WTC11 (cell line): ENCODE results near the gene ASIC2. TPM values are rescaled to one million over a fixed set of nuclear protein-coding genes. Genes with fewer than 3 reads are reported as not detected.

ENCODE experiments used
- ATAC-seq: fragments of 200-7000 bp; cut with Tn5 transposase; 2 replicates; pipeline ENCODE4 v1.10.0; 2021; ENCODE audit warnings: mild to moderate bottlenecking, moderate library complexity
- CTCF ChIA-PET: fragments of 300-600 bp; sonication (Branson Sonifier 250); formaldehyde crosslinking; loops from one replicate; lab custom pipeline; 2021; ENCODE audit warnings: antibody characterized with exemption; lab: Charles Lee
- POLR2A ChIA-PET: fragments of 350-600 bp; sonication (Branson Sonifier 250); formaldehyde crosslinking; loops from one replicate; lab custom pipeline; 2021; ENCODE audit warnings: antibody characterized with exemption; lab: Charles Lee
- DNase-seq: peaks from one replicate; pipeline ENCODE4 v3.0.0; 2021; ENCODE audit warnings: low spot score
- H3K27ac Mint-ChIP-seq: 2 replicates; pipeline ENCODE4 v1.8.0; 2021; ENCODE audit warnings: mixed read lengths
- H3K27me3 Mint-ChIP-seq: 2 replicates; pipeline ENCODE4 v1.8.0; 2021; ENCODE audit warnings: low read depth, mild to moderate bottlenecking, moderate library complexity, mixed read lengths
- H3K36me3 Mint-ChIP-seq: 2 replicates; pipeline ENCODE4 v1.8.0; 2021; ENCODE audit warnings: mixed read lengths
- H3K4me1 Mint-ChIP-seq: 2 replicates; pipeline ENCODE4 v1.8.0; 2022; ENCODE audit warnings: mixed read lengths
- H3K4me3 Mint-ChIP-seq: 2 replicates; pipeline ENCODE4 v1.8.0; 2021; ENCODE audit warnings: mild to moderate bottlenecking, moderate library complexity, mixed read lengths
- H3K9me3 Mint-ChIP-seq: 2 replicates; pipeline ENCODE4 v1.8.0; 2021; ENCODE audit warnings: mixed read lengths
- ATF1 ChIP-seq: sonication (generic); formaldehyde crosslinking; IDR thresholded peaks from 2 replicates; pipeline ENCODE4 v1.8.1; 2023; ENCODE audit warnings: mild to moderate bottlenecking, moderate library complexity, missing genetic modification reagents
- CREB1 ChIP-seq: sonication (generic); formaldehyde crosslinking; IDR thresholded peaks from 2 replicates; pipeline ENCODE4 v1.8.0; 2023; ENCODE audit warnings: mild to moderate bottlenecking, missing genetic modification reagents
- GABPB1 ChIP-seq: sonication (generic); formaldehyde crosslinking; IDR thresholded peaks from 2 replicates; pipeline ENCODE4 v1.8.1; 2023; ENCODE audit warnings: mild to moderate bottlenecking, missing genetic modification reagents
- MYBL2 ChIP-seq: sonication (generic); formaldehyde crosslinking; IDR thresholded peaks from 2 replicates; pipeline ENCODE4 v1.8.1; 2023; ENCODE audit warnings: mild to moderate bottlenecking, moderate library complexity, missing genetic modification reagents
- NR1H2 ChIP-seq: sonication (generic); formaldehyde crosslinking; IDR thresholded peaks from 2 replicates; pipeline ENCODE4 v1.9.0; 2021; ENCODE audit warnings: mild to moderate bottlenecking, moderate library complexity, missing genetic modification reagents
- RELA ChIP-seq: sonication (generic); formaldehyde crosslinking; IDR thresholded peaks from 2 replicates; pipeline ENCODE4 v1.8.1; 2022; ENCODE audit warnings: missing genetic modification reagents, mild to moderate bottlenecking, borderline replicate concordance
- RORB ChIP-seq: fragments of 250-450 bp; sonication (Bioruptor Pico); IDR thresholded peaks from 2 replicates; pipeline ENCODE4 v1.9.0; 2021; ENCODE audit warnings: mild to moderate bottlenecking
- SOX15 ChIP-seq: fragments of 250-450 bp; sonication (Bioruptor Pico); IDR thresholded peaks from 2 replicates; pipeline ENCODE4 v1.9.0; 2021; ENCODE audit warnings: mild to moderate bottlenecking
- TCF7 ChIP-seq: sonication (generic); formaldehyde crosslinking; IDR thresholded peaks from 2 replicates; pipeline ENCODE4 v1.8.0; 2022; ENCODE audit warnings: mild to moderate bottlenecking, low read depth, missing genetic modification reagents, moderate library complexity
- ZNF121 ChIP-seq: sonication (generic); formaldehyde crosslinking; IDR thresholded peaks from 2 replicates; pipeline ENCODE4 v1.8.0; 2023; ENCODE audit warnings: missing genetic modification reagents
- ZNF263 ChIP-seq: sonication (generic); formaldehyde crosslinking; IDR thresholded peaks from 2 replicates; pipeline ENCODE4 v1.8.1; 2022; ENCODE audit warnings: low read depth, mild to moderate bottlenecking, moderate library complexity, missing genetic modification reagents
- ZNF317 ChIP-seq: sonication (generic); formaldehyde crosslinking; IDR thresholded peaks from 2 replicates; pipeline ENCODE4 v1.8.1; 2023; ENCODE audit warnings: low read depth, mild to moderate bottlenecking, moderate library complexity, missing genetic modification reagents, borderline replicate concordance
- ZNF416 ChIP-seq: fragments of 250-450 bp; sonication (Bioruptor Pico); IDR thresholded peaks from 2 replicates; pipeline ENCODE4 v1.9.0; 2021; ENCODE audit warnings: mild to moderate bottlenecking, inconsistent platforms
- total RNA-seq: library from RNA; stranded (reverse); gene quantifications from 3 replicates; pipeline ENCODE4 v1.2.3, GENCODE V29; 2021
- TF ChIP-seq, protein P1 (sequence below): sonication (generic); formaldehyde crosslinking; IDR thresholded peaks from 2 replicates; pipeline ENCODE4 v1.8.1; 2022; ENCODE audit warnings: low read depth, missing genetic modification reagents, borderline replicate concordance
- TF ChIP-seq, protein P2 (sequence below): sonication (generic); formaldehyde crosslinking; IDR thresholded peaks from 2 replicates; pipeline ENCODE4 v1.8.0; 2022; ENCODE audit warnings: mild to moderate bottlenecking, missing genetic modification reagents
- TF ChIP-seq, protein P3 (sequence below): fragments of 250-450 bp; sonication (Bioruptor Pico); IDR thresholded peaks from 2 replicates; pipeline ENCODE4 v2.1.2; 2022; ENCODE audit warnings: mild to moderate bottlenecking, moderate library complexity
- TF ChIP-seq, protein P4 (sequence below): sonication (generic); formaldehyde crosslinking; IDR thresholded peaks from 2 replicates; pipeline ENCODE4 v1.8.1; 2023; ENCODE audit warnings: mild to moderate bottlenecking, missing genetic modification reagents, moderate library complexity

Gene ASIC2
- total RNA-seq, 1 experiment from 2014 or later, result 2.7 TPM

DNA sequence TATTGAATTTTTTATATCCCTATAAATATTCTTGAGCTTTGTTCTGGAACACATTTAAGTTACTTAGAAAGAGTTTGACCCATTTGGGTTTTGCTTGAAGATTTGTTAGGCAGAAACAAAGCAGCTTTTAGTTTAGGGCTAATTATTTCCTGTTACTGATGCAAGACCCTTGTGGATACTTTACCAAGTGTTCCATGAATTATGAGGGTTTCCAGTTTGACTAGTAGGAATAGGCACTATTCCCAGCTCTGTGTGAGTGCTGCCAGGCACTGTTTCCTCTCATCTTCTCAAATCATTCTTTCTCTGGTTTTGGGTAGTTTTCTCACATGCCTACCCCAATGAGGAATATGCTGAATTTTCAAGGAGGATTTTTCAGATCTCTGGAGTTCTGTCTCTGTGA is 221.4 kb downstream of the ASIC2 start (continued):
- no peak for TF ChIP-seq CREB1 (CRISPR knock-in tag)

DNA sequence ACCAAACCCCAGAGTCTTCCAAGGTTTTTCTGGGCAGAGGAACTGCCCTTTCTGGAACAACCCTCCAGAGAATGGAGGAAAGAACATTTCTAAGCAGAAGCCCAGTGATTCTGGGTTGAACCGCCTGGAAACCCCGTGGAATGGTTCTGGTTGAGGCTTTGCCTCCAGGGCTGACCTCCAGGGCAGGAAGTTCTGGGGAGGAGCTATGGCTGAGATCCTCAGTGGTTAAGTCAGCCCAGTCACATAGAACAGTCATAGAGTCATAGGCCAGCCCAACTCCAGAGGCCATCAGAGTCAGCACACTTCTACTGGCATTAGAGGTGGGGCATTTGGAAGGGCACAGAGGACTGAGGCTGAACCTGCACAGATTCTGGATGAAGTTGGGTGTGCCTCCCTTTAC is 235.5 kb downstream of the ASIC2 start:
- H3K4me1 Mint-ChIP-seq, result no peaks in the 10 kb centered on the region
- DNase-seq, result no peak
- no peak for TF ChIP-seq SOX15
- TF ChIP-seq RORB (CRISPR knock-in tag), result no peak
- TF ChIP-seq GABPB1 (CRISPR knock-in tag), result no peak
- no peak for TF ChIP-seq TCF7 (CRISPR knock-in tag)
- TF ChIP-seq, protein P1, sequence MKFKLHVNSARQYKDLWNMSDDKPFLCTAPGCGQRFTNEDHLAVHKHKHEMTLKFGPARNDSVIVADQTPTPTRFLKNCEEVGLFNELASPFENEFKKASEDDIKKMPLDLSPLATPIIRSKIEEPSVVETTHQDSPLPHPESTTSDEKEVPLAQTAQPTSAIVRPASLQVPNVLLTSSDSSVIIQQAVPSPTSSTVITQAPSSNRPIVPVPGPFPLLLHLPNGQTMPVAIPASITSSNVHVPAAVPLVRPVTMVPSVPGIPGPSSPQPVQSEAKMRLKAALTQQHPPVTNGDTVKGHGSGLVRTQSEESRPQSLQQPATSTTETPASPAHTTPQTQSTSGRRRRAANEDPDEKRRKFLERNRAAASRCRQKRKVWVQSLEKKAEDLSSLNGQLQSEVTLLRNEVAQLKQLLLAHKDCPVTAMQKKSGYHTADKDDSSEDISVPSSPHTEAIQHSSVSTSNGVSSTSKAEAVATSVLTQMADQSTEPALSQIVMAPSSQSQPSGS (CRISPR knock-in tag), result no peak
- TF ChIP-seq, all 79 proteins: peak for 0
- Mint-ChIP-seq H3K27ac (no peak overlapping the region), H3K4me3 (no peak overlapping the region), H3K36me3 (no peaks in the 10 kb centered on the region), H3K9me3 (peaks cover 10% of the 10 kb centered on the region), H3K27me3 (peaks cover 29% of the 10 kb centered on the region)
- ChIA-PET CTCF (interaction anchor here (1.5 kb wide), 1 partner anchor 19 kb away, joined by 5 read pairs; no protein-coding TSS in a partner anchor), POLR2A (no interaction called here)
- no peak for ATAC-seq

DNA sequence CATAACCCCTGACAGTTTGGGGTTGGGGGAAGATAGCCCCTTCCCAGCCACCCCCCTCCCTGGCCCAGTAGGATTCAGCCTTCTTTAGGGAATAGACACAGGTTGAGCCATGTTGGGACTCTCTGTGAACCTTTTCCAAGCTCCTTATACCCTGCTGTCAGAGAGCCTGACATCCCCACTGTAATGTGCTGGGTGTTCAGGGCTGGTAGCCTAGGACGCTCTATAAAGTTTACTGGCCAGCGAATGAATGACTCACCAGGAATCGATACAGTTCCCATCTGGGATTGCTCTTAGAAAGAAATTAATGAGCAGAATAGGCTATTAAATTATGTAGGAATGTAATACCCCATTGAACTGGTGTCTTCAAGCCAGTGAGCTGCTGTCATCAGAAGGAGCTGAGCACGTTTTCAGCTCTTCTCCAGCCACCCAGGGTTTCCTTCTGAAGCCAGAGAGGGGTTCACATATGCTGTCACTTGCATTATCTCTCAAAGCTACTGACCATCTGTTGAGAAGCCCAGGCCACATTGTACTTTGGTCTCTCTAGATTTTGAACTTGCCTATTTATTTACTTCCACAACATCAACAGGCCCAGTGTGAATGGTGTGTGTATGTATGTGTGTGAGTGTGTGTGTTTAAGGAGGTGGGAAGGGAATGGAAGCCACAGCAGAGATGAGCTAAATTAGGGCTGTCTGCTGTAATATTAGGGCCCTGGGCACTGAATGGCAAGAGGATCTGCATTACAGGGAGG is 236.5 kb downstream of the ASIC2 start:
- CTCF ChIA-PET, result interaction anchor here (1.5 kb wide), 1 partner anchor 18 kb away, joined by 5 read pairs; no protein-coding TSS in a partner anchor

DNA sequence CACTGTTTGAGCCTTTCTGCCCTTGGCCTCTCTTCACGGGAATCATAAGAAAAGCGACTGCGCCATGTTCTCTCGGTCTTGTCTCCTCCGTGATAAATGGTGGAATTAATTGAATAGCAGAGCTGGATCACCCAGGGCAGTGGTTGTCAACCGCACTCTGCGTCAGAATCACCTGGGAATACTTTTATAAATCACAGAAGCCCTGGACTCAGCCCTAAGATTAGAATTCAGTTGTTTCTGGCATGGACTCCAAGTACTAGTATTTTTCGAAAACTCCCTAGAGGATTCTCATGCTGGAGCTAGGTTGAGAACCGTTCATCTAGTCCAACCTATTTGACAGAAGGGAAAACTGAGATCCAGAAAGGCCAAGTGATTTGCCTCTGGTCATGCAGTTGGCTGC is 237.3 kb downstream of the ASIC2 start:
- Mint-ChIP-seq H3K4me3 (no peak overlapping the region), H3K27ac (no peak overlapping the region), H3K27me3 (peaks cover 33% of the 10 kb centered on the region)
- no peak for ATAC-seq
- TF ChIP-seq ZNF263 (CRISPR knock-in tag), result no peak
- TF ChIP-seq, all 79 proteins: peak for 0
- peaks cover 9% of the 10 kb centered on the region for H3K9me3 Mint-ChIP-seq
- no peaks in the 10 kb centered on the region for H3K36me3 Mint-ChIP-seq
- no peak for DNase-seq
- POLR2A ChIA-PET, result no interaction called here
- CTCF ChIA-PET, result interaction anchor here (1.2 kb wide), 1 partner anchor 17 kb away, joined by 4 read pairs; no protein-coding TSS in a partner anchor
- H3K4me1 Mint-ChIP-seq, result no peaks in the 10 kb centered on the region

More for the DNA sequence above, 236.5 kb downstream of the ASIC2 start:
- Mint-ChIP-seq H3K9me3 (peaks cover 10% of the 10 kb centered on the region), H3K4me3 (no peak overlapping the region)
- no peak for ATAC-seq
- TF ChIP-seq MYBL2 (CRISPR knock-in tag), result no peak
- TF ChIP-seq ZNF317 (CRISPR knock-in tag), result no peak
- TF ChIP-seq, protein P2, sequence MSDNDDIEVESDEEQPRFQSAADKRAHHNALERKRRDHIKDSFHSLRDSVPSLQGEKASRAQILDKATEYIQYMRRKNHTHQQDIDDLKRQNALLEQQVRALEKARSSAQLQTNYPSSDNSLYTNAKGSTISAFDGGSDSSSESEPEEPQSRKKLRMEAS (CRISPR knock-in tag), result no peak
- no peak for TF ChIP-seq ZNF416 (CRISPR knock-in tag)
- no peak for TF ChIP-seq RELA (CRISPR knock-in tag)
- TF ChIP-seq ATF1 (CRISPR knock-in tag), result no peak
- TF ChIP-seq ZNF121 (CRISPR knock-in tag), result no peak
- no peak for TF ChIP-seq NR1H2 (CRISPR knock-in tag)
- TF ChIP-seq, protein P3, sequence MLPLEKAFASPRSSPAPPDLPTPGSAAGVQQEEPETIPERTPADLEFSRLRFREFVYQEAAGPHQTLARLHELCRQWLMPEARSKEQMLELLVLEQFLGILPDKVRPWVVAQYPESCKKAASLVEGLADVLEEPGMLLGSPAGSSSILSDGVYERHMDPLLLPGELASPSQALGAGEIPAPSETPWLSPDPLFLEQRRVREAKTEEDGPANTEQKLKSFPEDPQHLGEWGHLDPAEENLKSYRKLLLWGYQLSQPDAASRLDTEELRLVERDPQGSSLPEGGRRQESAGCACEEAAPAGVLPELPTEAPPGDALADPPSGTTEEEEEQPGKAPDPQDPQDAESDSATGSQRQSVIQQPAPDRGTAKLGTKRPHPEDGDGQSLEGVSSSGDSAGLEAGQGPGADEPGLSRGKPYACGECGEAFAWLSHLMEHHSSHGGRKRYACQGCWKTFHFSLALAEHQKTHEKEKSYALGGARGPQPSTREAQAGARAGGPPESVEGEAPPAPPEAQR, result no peak
- TF ChIP-seq, protein P4, sequence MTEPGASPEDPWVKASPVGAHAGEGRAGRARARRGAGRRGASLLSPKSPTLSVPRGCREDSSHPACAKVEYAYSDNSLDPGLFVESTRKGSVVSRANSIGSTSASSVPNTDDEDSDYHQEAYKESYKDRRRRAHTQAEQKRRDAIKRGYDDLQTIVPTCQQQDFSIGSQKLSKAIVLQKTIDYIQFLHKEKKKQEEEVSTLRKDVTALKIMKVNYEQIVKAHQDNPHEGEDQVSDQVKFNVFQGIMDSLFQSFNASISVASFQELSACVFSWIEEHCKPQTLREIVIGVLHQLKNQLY (CRISPR knock-in tag), result no peak
- TF ChIP-seq TCF7 (CRISPR knock-in tag), result no peak
- TF ChIP-seq, all 79 proteins: peak for 0
- POLR2A ChIA-PET, result no interaction called here
- no peak for DNase-seq
- Mint-ChIP-seq H3K4me1 (no peaks in the 10 kb centered on the region), H3K36me3 (no peaks in the 10 kb centered on the region), H3K27ac (no peak overlapping the region), H3K27me3 (peaks cover 34% of the 10 kb centered on the region)
